Peyer's patch (tissue), 4 donors: ENCODE results near the gene FAM110A. TPM values are rescaled to one million over a fixed set of nuclear protein-coding genes. Genes with fewer than 3 reads are reported as not detected.

ENCODE experiments used
- DNase-seq, 3 donors: peaks; one replicate each; pipeline ENCODE4 v3.0.0-alpha.2; 2017 to 2019
- H3K27ac ChIP-seq, 4 donors: fragments of 200-600 bp; sonication (generic); one replicate each; pipeline ENCODE4 v1.5.1; 2016 to 2019
- H3K27me3 ChIP-seq, 2 donors: fragments of 200-600 bp; sonication (generic); one replicate each; pipeline ENCODE4 v1.5.1; 2019
- H3K36me3 ChIP-seq, 3 donors: fragments of 200-600 bp; sonication (generic); one replicate each; pipeline ENCODE4 v1.5.1; 2016 to 2019
- H3K4me1 ChIP-seq, 4 donors: fragments of 200-600 bp; sonication (generic); one replicate each; pipeline ENCODE4 v1.5.1; 2016 to 2019
- H3K4me3 ChIP-seq, 4 donors: fragments of 200-600 bp; sonication (generic); 1 replicate in 3 of 4; 2 replicates in 1 of 4; pipeline ENCODE4 v1.5.1; 2016 to 2019; ENCODE audit warnings: mild to moderate bottlenecking in 1 of 4
- H3K9me3 ChIP-seq, 4 donors: fragments of 200-600 bp; sonication (generic); one replicate each; pipeline ENCODE4 v1.5.1; 2016 to 2019; ENCODE audit warnings: mild to moderate bottlenecking in 1 of 4
- POLR2A ChIP-seq, 2 donors: fragments of 450-650 bp; IDR thresholded peaks; one replicate each; pipeline ENCODE4 v1.5.1; 2017; ENCODE audit warnings: antibody characterized with exemption in 2 of 2, mild to moderate bottlenecking in 2 of 2, moderate library complexity in 2 of 2
- total RNA-seq, 4 donors: library from RNA; depleted of rRNA; stranded (reverse); fragments of >200 nt; gene quantifications; one replicate each; pipeline ENCODE4 v1.1.0, GENCODE V29; 2016
- TF ChIP-seq, protein P1 (sequence below), 6 experiments: fragments of 450-650 bp in 4 of 6; fragments of 200-600 bp in 2 of 6; sonication (generic) in 1 of 6; IDR thresholded peaks; one replicate each; pipeline ENCODE4 v1.5.1; 2017 to 2019; ENCODE audit warnings: antibody characterized with exemption in 6 of 6, mild to moderate bottlenecking in 3 of 6, moderate library complexity in 1 of 6

The FAM110A gene
- total RNA-seq, 4 donors from 2014 or later: 5.1 to 15.7 (median 12.7) TPM

GRCh38 chr20:831251-831650 lies 2.3 kb upstream of the FAM110A start:
- Histone ChIP-seq H3K27ac (no peak overlapping the region), H3K4me3 (no peak overlapping the region), H3K9me3 (no peaks in the 10 kb centered on the region), H3K4me1 (peaks cover 0 to 24% (median 5%) of the 10 kb centered on the region in 4 donors), H3K27me3 (no peaks in the 10 kb centered on the region), H3K36me3 (no peaks in the 10 kb centered on the region)
- no peak for TF ChIP-seq POLR2A (IDR thresholded peaks at IDR 0.05)
- TF ChIP-seq, protein P1, sequence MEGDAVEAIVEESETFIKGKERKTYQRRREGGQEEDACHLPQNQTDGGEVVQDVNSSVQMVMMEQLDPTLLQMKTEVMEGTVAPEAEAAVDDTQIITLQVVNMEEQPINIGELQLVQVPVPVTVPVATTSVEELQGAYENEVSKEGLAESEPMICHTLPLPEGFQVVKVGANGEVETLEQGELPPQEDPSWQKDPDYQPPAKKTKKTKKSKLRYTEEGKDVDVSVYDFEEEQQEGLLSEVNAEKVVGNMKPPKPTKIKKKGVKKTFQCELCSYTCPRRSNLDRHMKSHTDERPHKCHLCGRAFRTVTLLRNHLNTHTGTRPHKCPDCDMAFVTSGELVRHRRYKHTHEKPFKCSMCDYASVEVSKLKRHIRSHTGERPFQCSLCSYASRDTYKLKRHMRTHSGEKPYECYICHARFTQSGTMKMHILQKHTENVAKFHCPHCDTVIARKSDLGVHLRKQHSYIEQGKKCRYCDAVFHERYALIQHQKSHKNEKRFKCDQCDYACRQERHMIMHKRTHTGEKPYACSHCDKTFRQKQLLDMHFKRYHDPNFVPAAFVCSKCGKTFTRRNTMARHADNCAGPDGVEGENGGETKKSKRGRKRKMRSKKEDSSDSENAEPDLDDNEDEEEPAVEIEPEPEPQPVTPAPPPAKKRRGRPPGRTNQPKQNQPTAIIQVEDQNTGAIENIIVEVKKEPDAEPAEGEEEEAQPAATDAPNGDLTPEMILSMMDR (IDR thresholded peaks at IDR 0.05): no peak
- no peak for DNase-seq

- TF ChIP-seq POLR2A (IDR thresholded peaks at IDR 0.05): no peak
- TF ChIP-seq, protein P1 (IDR thresholded peaks at IDR 0.05): no peak
- Histone ChIP-seq H3K4me1 (peaks cover 0 to 24% (median 5%) of the 10 kb centered on the region in 4 donors), H3K4me3 (no peak overlapping the region), H3K9me3 (no peaks in the 10 kb centered on the region), H3K36me3 (no peaks in the 10 kb centered on the region), H3K27me3 (no peaks in the 10 kb centered on the region), H3K27ac (no peak overlapping the region)
- DNase-seq: no peak
These were observed 1.6 kb upstream of the FAM110A start for GRCh38 chr20:831956-832355.

GRCh38 chr20:833121-833449 lies 430 bp upstream of the FAM110A start:
- TF ChIP-seq POLR2A (IDR thresholded peaks at IDR 0.05): no peak
- TF ChIP-seq, protein P1 (IDR thresholded peaks at IDR 0.05): no peak
- H3K27ac ChIP-seq: peak overlapping the region; percentile 73 to 95 (median 87)
- DNase-seq: no peak
- no peaks in the 10 kb centered on the region for H3K36me3 ChIP-seq
- no peaks in the 10 kb centered on the region for H3K27me3 ChIP-seq
- peak overlapping the region; percentile 69 to 91 (median 84) for H3K4me3 ChIP-seq
- no peaks in the 10 kb centered on the region for H3K9me3 ChIP-seq
- H3K4me1 ChIP-seq: peaks cover 0 to 22% (median 5%) of the 10 kb centered on the region in 4 donors

DNA sequence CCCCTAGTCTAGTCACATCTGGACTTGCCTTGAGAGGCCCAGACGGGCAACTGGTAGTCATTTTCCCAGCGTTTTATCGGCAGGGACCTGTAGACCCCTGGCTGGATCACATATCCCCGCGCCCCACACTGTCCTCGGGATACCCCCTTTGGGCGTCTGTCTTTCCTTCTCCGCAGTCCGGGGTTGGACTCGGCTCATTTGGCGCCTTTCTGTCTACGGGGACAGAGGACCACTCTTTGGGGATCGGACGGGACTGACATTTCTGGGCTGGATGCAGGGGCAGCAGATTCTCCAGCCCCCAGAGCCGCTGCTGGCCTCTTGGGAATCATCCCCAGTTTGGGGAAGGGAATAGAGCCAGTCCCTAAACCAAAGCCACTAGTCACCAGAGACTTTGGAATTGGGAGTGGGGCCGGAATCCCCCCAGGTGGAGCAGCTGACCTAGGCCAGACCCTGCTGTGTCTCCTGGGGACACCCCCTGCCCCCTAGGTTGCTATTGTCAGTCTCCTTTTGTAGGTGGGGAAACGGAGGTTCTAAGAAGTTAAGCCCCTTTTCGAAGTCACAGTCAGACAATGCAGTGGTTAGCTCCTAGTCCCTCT lies 734 bp downstream of the FAM110A start:
- H3K4me1 ChIP-seq: peaks cover 0 to 14% (median 5%) of the 10 kb centered on the region in 4 donors
- peak overlapping the region; percentile 73 to 95 (median 87) for H3K27ac ChIP-seq
- H3K4me3 ChIP-seq: peak overlapping the region; percentile 69 to 91 (median 84)
- no peak for TF ChIP-seq POLR2A (IDR thresholded peaks at IDR 0.05)
- TF ChIP-seq, protein P1 (IDR thresholded peaks at IDR 0.05): no peak
- no peak for DNase-seq
- no peaks in the 10 kb centered on the region for H3K9me3 ChIP-seq
- no peaks in the 10 kb centered on the region for H3K27me3 ChIP-seq
- H3K36me3 ChIP-seq: no peaks in the 10 kb centered on the region

DNA sequence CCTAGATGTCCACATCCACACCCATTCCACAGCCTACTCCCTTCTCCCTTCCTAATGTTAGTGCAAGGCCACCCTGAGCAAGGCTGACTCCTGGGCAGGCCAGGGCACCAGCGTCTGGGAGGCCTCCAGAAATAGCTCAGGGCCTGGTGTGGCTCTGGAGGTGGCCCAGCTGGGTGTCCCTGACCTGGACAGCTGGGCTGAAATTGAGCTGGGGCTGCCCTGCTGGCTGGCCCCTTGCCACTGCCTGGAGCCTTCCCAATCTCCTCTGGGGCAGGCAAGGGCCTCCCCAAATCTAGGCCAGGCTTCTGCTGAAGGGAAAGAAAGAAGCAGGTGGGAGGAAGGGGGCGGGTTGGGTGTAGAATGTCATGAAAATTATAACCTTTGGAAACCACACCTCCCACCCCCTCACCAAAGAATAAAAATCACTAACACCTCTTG lies 2.1 kb downstream of the FAM110A start:
- H3K4me1 ChIP-seq: peaks cover 0 to 14% (median 5%) of the 10 kb centered on the region in 4 donors
- TF ChIP-seq, protein P1 (IDR thresholded peaks at IDR 0.05): no peak
- TF ChIP-seq POLR2A (IDR thresholded peaks at IDR 0.05): no peak
- H3K4me3 ChIP-seq: peak overlapping the region in 1 of 4 donors; percentile 20
- H3K9me3 ChIP-seq: no peaks in the 10 kb centered on the region
- H3K36me3 ChIP-seq: no peaks in the 10 kb centered on the region
- no peaks in the 10 kb centered on the region for H3K27me3 ChIP-seq
- no peak for DNase-seq
- H3K27ac ChIP-seq: no peak overlapping the region
